GM12878 (cell line): Measurements from ENCODE around the gene CIROP. TPM values are rescaled to one million over a fixed set of nuclear protein-coding genes. Genes with fewer than 3 reads are reported as not detected.

Experiments
- ATAC-seq: fragments of 200-7000 bp; cut with Tn5 transposase; 3 replicates; pipeline ENCODE4 v1.9.1; 2020; ENCODE audit warnings: mild to moderate bottlenecking, moderate library complexity
- BruUV-seq: library from RNA; stranded (reverse); fragments of 400-500 nt; replicated peaks from 2 replicates; lab custom pipeline; 2021; lab: Mats Ljungman, UMichigan
- CTCF ChIA-PET: fragments of 300-600 bp; sonication (Branson Sonifier 250); formaldehyde crosslinking; extraction: SDS; loops from one replicate; lab custom pipeline; 2021; ENCODE audit warnings: inconsistent platforms; lab: Yijun Ruan, JAX
- POLR2A ChIA-PET: fragments of 350-600 bp; formaldehyde crosslinking; extraction: SDS; loops from one replicate; lab custom pipeline; 2021; ENCODE audit warnings: inconsistent platforms; lab: Charles Lee
- RAD21 ChIA-PET: fragments of 300-600 bp; sonication (Branson Sonifier 250); formaldehyde crosslinking; loops from one replicate; lab custom pipeline; 2023; ENCODE audit warnings: antibody characterized with exemption; ENCODE audit not compliant: unreplicated experiment; lab: Charles Lee
- SMC1A ChIA-PET: fragments of 300-600 bp; sonication (Branson Sonifier 250); formaldehyde crosslinking; loops from one replicate; lab custom pipeline; 2023; ENCODE audit not compliant: unreplicated experiment, uncharacterized antibody; lab: Charles Lee
- DNase-seq: peaks from one replicate; pipeline ENCODE4 v3.0.0-alpha.2; 2011; ENCODE audit warnings: low read depth, low spot score
- FAIRE-seq: peaks from 3 replicates; lab custom pipeline; 2011; peaks lifted over from hg19 to GRCh38; lab: Jason Lieb, UNC
- H2AFZ ChIP-seq: 2 replicates; pipeline ENCODE4 v1.6.0; 2011; ENCODE audit warnings: low read depth, low read length, control low read depth; ENCODE audit not compliant: control insufficient read depth
- H3K27ac ChIP-seq: 2 replicates; pipeline ENCODE4 v1.5.1; 2011; ENCODE audit warnings: control low read depth; ENCODE audit not compliant: control insufficient read depth, insufficient read depth
- H3K27me3 ChIP-seq, 2 experiments: replicated peaks in 1 of 2; 2 replicates each; pipeline versions ENCODE4 v1.6.0 to v1.6.1; 2011; ENCODE audit warnings: low read length in 1 of 2; ENCODE audit not compliant: control insufficient read depth in 2 of 2, insufficient read depth in 2 of 2
- H3K36me3 ChIP-seq, 2 experiments: 2 replicates each; pipeline ENCODE4 v1.5.1; 2011; ENCODE audit warnings: low read length in 1 of 2; ENCODE audit not compliant: control insufficient read depth in 2 of 2, insufficient read depth in 2 of 2
- H3K4me1 ChIP-seq: 2 replicates; pipeline ENCODE4 v1.6.1; 2011; ENCODE audit warnings: mild to moderate bottlenecking, low read length, moderate library complexity, mixed read lengths; ENCODE audit not compliant: control insufficient read depth, insufficient read depth
- H3K4me2 ChIP-seq: 2 replicates; pipeline ENCODE4 v1.6.0; 2011; ENCODE audit warnings: control low read depth; ENCODE audit not compliant: control insufficient read depth, insufficient read depth
- H3K4me3 ChIP-seq: fragments of 200-600 bp; sonication (generic); 2 replicates; pipeline ENCODE4 v1.5.1; 2016
- H3K79me2 ChIP-seq: 2 replicates; pipeline ENCODE4 v1.6.0; 2011; ENCODE audit warnings: low read length; ENCODE audit not compliant: control insufficient read depth, insufficient read depth
- H3K9ac ChIP-seq: 2 replicates; pipeline ENCODE4 v1.8.0; 2011; ENCODE audit warnings: low read length, control low read depth, mixed read lengths; ENCODE audit not compliant: control insufficient read depth, insufficient read depth
- H3K9me3 ChIP-seq: replicated peaks from 3 replicates; pipeline ENCODE4 v1.5.1; 2011; ENCODE audit warnings: mild to moderate bottlenecking, low read length; ENCODE audit not compliant: control insufficient read depth, insufficient read depth
- H4K20me1 ChIP-seq: 2 replicates; pipeline ENCODE4 v1.6.0; 2011; ENCODE audit not compliant: control insufficient read depth, insufficient read depth
- BRCA1 ChIP-seq: IDR thresholded peaks from 2 replicates; pipeline ENCODE4 v1.6.1; 2011; ENCODE audit warnings: low read depth, low read length, improper control_type of control experiment
- E2F4 ChIP-seq: IDR thresholded peaks from 2 replicates; pipeline ENCODE4 v1.6.1; 2012; ENCODE audit warnings: low read depth, low read length, improper control_type of control experiment
- NRF1 ChIP-seq: conservative IDR thresholded peaks from 2 replicates; pipeline ENCODE4 v1.6.1; 2011; ENCODE audit warnings: mild to moderate bottlenecking, low read depth, low read length, improper control_type of control experiment
- SMARCA5 ChIP-seq: fragments of 450-650 bp; IDR thresholded peaks from 2 replicates; pipeline ENCODE4 v1.6.1; 2017; ENCODE audit warnings: mild to moderate bottlenecking
- ZBTB11 ChIP-seq: fragments of 450-650 bp; formaldehyde crosslinking; IDR thresholded peaks from 2 replicates; pipeline ENCODE4 v1.5.0; 2022; ENCODE audit warnings: mild to moderate bottlenecking, missing genetic modification characterization
- ZNF384 ChIP-seq: IDR thresholded peaks from 2 replicates; pipeline ENCODE4 v1.6.1; 2012; ENCODE audit warnings: low read depth, mild to moderate bottlenecking, low read length, improper control_type of control experiment, borderline replicate concordance
- WGBS: methylation state at CpG from one replicate; pipeline ENCODE4 v1.1.6; 2016; ENCODE audit warnings: low lambda C conversion rate; ENCODE audit not compliant: insufficient replicate concordance, insufficient coverage; ENCODE audit errors: missing lambda C conversion rate; 5-methylcytosine and 5-hydroxymethylcytosine counted together
- in situ Hi-C: fragments of 300-500 bp; cut with MboI; formaldehyde crosslinking; loops from 9 replicates; pipeline ENCODE4 v1.14.3; 2018; ENCODE audit warnings: mixed read lengths
- intact Hi-C: fragments of 100-400 bp; cut with micrococcal nuclease; formaldehyde crosslinking; loops from one replicate; pipeline ENCODE4 v1.14.2; 2022; ENCODE audit not compliant: unreplicated experiment
- polyA plus RNA-seq, 11 experiments: library from polyadenylated mRNA; depleted of rRNA in 4 of 11; unstranded in 6 of 11; stranded (reverse) in 5 of 11; fragments of >200 nt; fragmentation: Nextera tagmentation in 4 of 11; fragmentation: Illumina TruSeq in 1 of 11; extraction: Ambion mirVana in 4 of 11; extraction: Trizol in 1 of 11; gene quantifications; 1 replicate in 1 of 11; 2 replicates in 10 of 11; pipeline versions ENCODE4 v1.2.1 to v1.2.3, GENCODE V29; 2011 to 2016; ENCODE audit warnings: inconsistent platforms in 2 of 11, missing spikeins in 2 of 11, low read depth in 1 of 11
- total RNA-seq, 4 experiments: library from RNA; depleted of rRNA in 3 of 4; stranded (reverse); fragments of >200 nt in 3 of 4; fragmentation: Illumina TruSeq in 1 of 4; extraction: Trizol in 1 of 4; gene quantifications; 2 replicates each; pipeline versions ENCODE4 v1.2.1 to v1.2.3, GENCODE V29; 2013 to 2021

CIROP gene
- total and polyA plus RNA-seq, 10 of the 15 experiments (the other 5 are each of a cell fraction or from before 2014, with no cell fraction given): not detected

GRCh38 chr14:23142826-23143225 is 38.0 kb upstream of the CIROP start:
- intact Hi-C loops (no loop called here), in situ Hi-C loops (no loop called here)
- Histone ChIP-seq H3K4me3 (no peak overlapping the region), H3K27ac (no peak overlapping the region), H3K9me3 (no peaks in the 10 kb centered on the region), H3K36me3 (no peaks in the 10 kb centered on the region), H3K4me2 (no peak overlapping the region), H2AFZ (no peak overlapping the region), H3K27me3 (peaks cover 3% of the 10 kb centered on the region in 2 experiments; a peak in 3 of 4 replicates), H3K4me1 (no peaks in the 10 kb centered on the region), H3K79me2 (no peaks in the 10 kb centered on the region), H4K20me1 (no peaks in the 10 kb centered on the region; the same call in 1 of the 2 replicates), H3K9ac (no peak overlapping the region)
- BruUV-seq: no TSS peak
- DNase-seq (no peak), FAIRE-seq (no peak), ATAC-seq (no peak)
- SMC1A ChIA-PET: no interaction called here
- RAD21 ChIA-PET: no interaction called here
- POLR2A ChIA-PET: interaction anchor here (0.6 kb wide), 1 partner anchor 68 kb away, joined by 4 read pairs; no protein-coding TSS in a partner anchor
- 47% methylated on average over 4 of the region's 4 CpGs for WGBS
- CTCF ChIA-PET: interaction anchor here (1.0 to 3.2 kb wide), 2 partner anchors 22 to 74 kb away, joined by 3 to 16 read pairs; no protein-coding TSS in a partner anchor
- TF ChIP-seq E2F4: no peak
- TF ChIP-seq ZBTB11: no peak
- no peak for TF ChIP-seq SMARCA5
- no peak for TF ChIP-seq NRF1
- no peak for TF ChIP-seq BRCA1
- no peak for TF ChIP-seq ZNF384
